ENCODE data around the gene GNG3. TPM values are rescaled to one million over a fixed set of nuclear protein-coding genes. Genes with fewer than 3 reads are reported as not detected.

GNG3 gene
- total RNA-seq, 1 donor = not detected

- Histone ChIP-seq H3K27me3 (ENCODE audit: insufficient read depth, low read length) (no peaks in the 10 kb centered on the region), H3K36me3 (ENCODE audit: insufficient read depth, low read length) (peaks cover 36% of the 10 kb centered on the region), H3K9me3 (ENCODE audit: low read depth, low read length) (no peaks in the 10 kb centered on the region), H3K4me3 (ENCODE audit: insufficient read depth, low read length) (peak overlapping the region; percentile 98), H4K20me1 (ENCODE audit: insufficient read depth, low read length) (peaks cover 33% of the 10 kb centered on the region), H2AFZ (ENCODE audit: low read length) (no peak overlapping the region), H3K4me1 (ENCODE audit: insufficient read depth, low read length) (peaks cover 19% of the 10 kb centered on the region), H3K27ac (ENCODE audit: low read depth, low read length) (peak overlapping the region; percentile 73), H3K4me2 (ENCODE audit: insufficient read depth, low read length) (peak overlapping the region; percentile 87), H3K79me2 (ENCODE audit: insufficient read depth, low read length) (peaks cover 79% of the 10 kb centered on the region)
- no peak for TF ChIP-seq CTCF (IDR thresholded peaks at IDR 0.05; ENCODE audit: extremely low read depth, low read depth, low read length)
- no peak for DNase-seq (ENCODE audit: insufficient read length, low spot score, missing footprints)
These were observed 18.2 kb downstream of the GNG3 start for GRCh38 chr11:62725646-62726045.

GRCh38 chr11:62726156-62726914 is 18.9 kb downstream of the GNG3 start:
- Histone ChIP-seq H3K36me3 (ENCODE audit: insufficient read depth, low read length) (peaks cover 31% of the 10 kb centered on the region), H2AFZ (ENCODE audit: low read length) (no peak overlapping the region), H3K27me3 (ENCODE audit: insufficient read depth, low read length) (no peaks in the 10 kb centered on the region), H3K4me1 (ENCODE audit: insufficient read depth, low read length) (peaks cover 19% of the 10 kb centered on the region), H3K4me3 (ENCODE audit: insufficient read depth, low read length) (peak overlapping the region; percentile 98), H3K79me2 (ENCODE audit: insufficient read depth, low read length) (peaks cover 77% of the 10 kb centered on the region), H4K20me1 (ENCODE audit: insufficient read depth, low read length) (peaks cover 33% of the 10 kb centered on the region), H3K4me2 (ENCODE audit: insufficient read depth, low read length) (peak overlapping the region; percentile 87), H3K27ac (ENCODE audit: low read depth, low read length) (peak overlapping the region; percentile 73), H3K9me3 (ENCODE audit: low read depth, low read length) (no peaks in the 10 kb centered on the region)
- no peak for TF ChIP-seq CTCF (IDR thresholded peaks at IDR 0.05; ENCODE audit: extremely low read depth, low read depth, low read length)
- no peak for DNase-seq (ENCODE audit: insufficient read length, low spot score, missing footprints)

DNA sequence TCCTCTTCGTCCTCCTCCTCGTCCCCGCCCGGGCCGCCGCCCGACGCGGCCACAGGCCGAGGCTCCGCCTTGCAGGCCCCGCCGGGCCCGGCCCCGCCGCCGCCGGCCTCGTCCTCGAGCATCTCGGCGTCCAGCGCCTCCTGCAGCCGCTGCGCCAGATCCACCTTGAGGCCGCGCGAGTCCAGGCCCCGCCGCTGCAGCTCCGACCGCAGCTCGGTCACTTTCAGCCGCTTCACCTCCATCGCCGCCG is 19.4 kb downstream of the GNG3 start:
- TF ChIP-seq CTCF (IDR thresholded peaks at IDR 0.05; ENCODE audit: extremely low read depth, low read depth, low read length) = no peak
- Histone ChIP-seq H3K27me3 (ENCODE audit: insufficient read depth, low read length) (no peaks in the 10 kb centered on the region), H3K27ac (ENCODE audit: low read depth, low read length) (peak overlapping the region; percentile 73), H3K79me2 (ENCODE audit: insufficient read depth, low read length) (peaks cover 77% of the 10 kb centered on the region), H4K20me1 (ENCODE audit: insufficient read depth, low read length) (peaks cover 33% of the 10 kb centered on the region), H3K36me3 (ENCODE audit: insufficient read depth, low read length) (peaks cover 26% of the 10 kb centered on the region), H3K9me3 (ENCODE audit: low read depth, low read length) (no peaks in the 10 kb centered on the region), H2AFZ (ENCODE audit: low read length) (peak overlapping the region; percentile 30), H3K4me2 (ENCODE audit: insufficient read depth, low read length) (peak overlapping the region; percentile 87), H3K4me3 (ENCODE audit: insufficient read depth, low read length) (peak overlapping the region; percentile 98), H3K4me1 (ENCODE audit: insufficient read depth, low read length) (peaks cover 19% of the 10 kb centered on the region)
- DNase-seq (ENCODE audit: insufficient read length, low spot score, missing footprints) = no peak

GRCh38 chr11:62727165-62727871 is 19.8 kb downstream of the GNG3 start, which contains the start of gene HNRNPUL2:
Gene HNRNPUL2, minus strand, starts transcription at chr11:62727457. Its CDS starts 301 bp downstream, at chr11:62727156.
- Histone ChIP-seq H3K9me3 (ENCODE audit: low read depth, low read length) (no peaks in the 10 kb centered on the region), H3K4me2 (ENCODE audit: insufficient read depth, low read length) (peak within 1 kb of the TSS; percentile 87), H3K4me3 (ENCODE audit: insufficient read depth, low read length) (peak within 1 kb of the TSS; percentile 98), H3K27ac (ENCODE audit: low read depth, low read length) (peak within 1 kb of the TSS; percentile 87), H3K4me1 (ENCODE audit: insufficient read depth, low read length) (peaks cover 19% of the 10 kb centered on the region), H4K20me1 (ENCODE audit: insufficient read depth, low read length) (peaks cover 33% of the 10 kb centered on the region), H3K79me2 (ENCODE audit: insufficient read depth, low read length) (peaks cover 77% of the 10 kb centered on the region), H3K27me3 (ENCODE audit: insufficient read depth, low read length) (no peaks in the 10 kb centered on the region), H3K36me3 (ENCODE audit: insufficient read depth, low read length) (peaks cover 22% of the 10 kb centered on the region), H2AFZ (ENCODE audit: low read length) (peak within 1 kb of the TSS; percentile 97)
- TF ChIP-seq CTCF (IDR thresholded peaks at IDR 0.05; ENCODE audit: extremely low read depth, low read depth, low read length) = no peak
- peak; percentile 99 for DNase-seq (ENCODE audit: insufficient read length, low spot score, missing footprints)

All from osteoblast (primary cell).